ENCODE measurements around the gene TGFBRAP1. TPM values are rescaled to one million over a fixed set of nuclear protein-coding genes. Genes with fewer than 3 reads are reported as not detected.

TGFBRAP1 gene
- total RNA-seq, 1 experiment from 2014 or later = 16.7 TPM

GRCh38 chr2:105244451-105244850 lies 85.1 kb downstream of the TGFBRAP1 start:
- Histone ChIP-seq H3K9me2 (ENCODE audit: insufficient read depth) (no peaks in the 10 kb centered on the region; the same call in 1 of the 2 replicates), H3K27me3 (ENCODE audit: insufficient read depth, low read depth) (0 out of 2 replicates have a peak, but pooled peaks cover 6% of the 10 kb centered on the region), H4K20me1 (ENCODE audit: insufficient read depth) (no peaks in the 10 kb centered on the region), H3K36me3 (ENCODE audit: low read depth) (no peaks in the 10 kb centered on the region), H3K9me3 (ENCODE audit: insufficient read depth, low read depth) (no peaks in the 10 kb centered on the region), H2AFZ (no peak overlapping the region), H3K4me1 (replicated peaks; ENCODE audit: insufficient read depth) (no peaks in the 10 kb centered on the region), H3K4me2 (no peak overlapping the region), H3K79me2 (ENCODE audit: low read depth) (no peaks in the 10 kb centered on the region), H3K4me3 (no peak overlapping the region), H3F3A (ENCODE audit: insufficient read depth, low read depth) (no peaks in the 10 kb centered on the region), H3K27ac (no peak overlapping the region)
- BruUV-seq (replicated peaks) = no TSS peak
- no peak for DNase-seq
- intact Hi-C loops (cut with micrococcal nuclease; ENCODE audit: unreplicated experiment) = no loop called here
- TF ChIP-seq, protein P1, sequence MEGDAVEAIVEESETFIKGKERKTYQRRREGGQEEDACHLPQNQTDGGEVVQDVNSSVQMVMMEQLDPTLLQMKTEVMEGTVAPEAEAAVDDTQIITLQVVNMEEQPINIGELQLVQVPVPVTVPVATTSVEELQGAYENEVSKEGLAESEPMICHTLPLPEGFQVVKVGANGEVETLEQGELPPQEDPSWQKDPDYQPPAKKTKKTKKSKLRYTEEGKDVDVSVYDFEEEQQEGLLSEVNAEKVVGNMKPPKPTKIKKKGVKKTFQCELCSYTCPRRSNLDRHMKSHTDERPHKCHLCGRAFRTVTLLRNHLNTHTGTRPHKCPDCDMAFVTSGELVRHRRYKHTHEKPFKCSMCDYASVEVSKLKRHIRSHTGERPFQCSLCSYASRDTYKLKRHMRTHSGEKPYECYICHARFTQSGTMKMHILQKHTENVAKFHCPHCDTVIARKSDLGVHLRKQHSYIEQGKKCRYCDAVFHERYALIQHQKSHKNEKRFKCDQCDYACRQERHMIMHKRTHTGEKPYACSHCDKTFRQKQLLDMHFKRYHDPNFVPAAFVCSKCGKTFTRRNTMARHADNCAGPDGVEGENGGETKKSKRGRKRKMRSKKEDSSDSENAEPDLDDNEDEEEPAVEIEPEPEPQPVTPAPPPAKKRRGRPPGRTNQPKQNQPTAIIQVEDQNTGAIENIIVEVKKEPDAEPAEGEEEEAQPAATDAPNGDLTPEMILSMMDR (conservative IDR thresholded peaks at IDR 0.05) = no peak
- no peak for TF ChIP-seq EZH2 (IDR thresholded peaks at IDR 0.05; ENCODE audit: low read depth)
- ChIA-PET POLR2A (ENCODE audit: unreplicated experiment) (no interaction called here), CTCF (no interaction called here)

DNA sequence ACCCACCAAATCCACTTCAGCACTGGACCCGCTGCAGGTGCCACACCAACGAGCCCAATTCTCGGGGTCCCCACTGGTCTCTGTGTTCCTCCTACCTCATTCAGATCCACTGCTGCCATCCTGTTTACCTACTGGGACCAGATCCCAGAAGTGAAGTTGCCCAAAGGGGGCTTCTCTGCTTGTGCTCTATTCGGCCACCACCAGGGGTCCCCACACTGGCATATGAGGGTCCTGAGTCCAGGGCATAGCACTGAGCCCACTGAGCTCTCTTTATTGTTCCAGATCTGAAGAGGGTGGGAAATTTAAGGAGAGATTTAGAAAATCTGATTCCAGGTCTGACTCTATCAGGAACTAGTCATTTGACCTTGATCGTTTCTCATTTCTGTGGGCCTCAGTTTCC lies 85.6 kb downstream of the TGFBRAP1 start:
- Histone ChIP-seq H3K9me2 (ENCODE audit: insufficient read depth) (no peaks in the 10 kb centered on the region; the same call in 1 of the 2 replicates), H3K4me2 (no peak overlapping the region), H3F3A (ENCODE audit: insufficient read depth, low read depth) (no peaks in the 10 kb centered on the region), H3K27me3 (ENCODE audit: insufficient read depth, low read depth) (0 out of 2 replicates have a peak, but pooled peaks cover 6% of the 10 kb centered on the region), H3K4me3 (no peak overlapping the region), H3K9me3 (ENCODE audit: insufficient read depth, low read depth) (no peaks in the 10 kb centered on the region), H2AFZ (no peak overlapping the region), H3K27ac (no peak overlapping the region), H4K20me1 (ENCODE audit: insufficient read depth) (no peaks in the 10 kb centered on the region), H3K36me3 (ENCODE audit: low read depth) (no peaks in the 10 kb centered on the region), H3K79me2 (ENCODE audit: low read depth) (no peaks in the 10 kb centered on the region), H3K4me1 (replicated peaks; ENCODE audit: insufficient read depth) (no peaks in the 10 kb centered on the region)
- intact Hi-C loops (cut with micrococcal nuclease; ENCODE audit: unreplicated experiment) = no loop called here
- no peak for DNase-seq
- no TSS peak for BruUV-seq (replicated peaks)
- ChIA-PET CTCF (no interaction called here), POLR2A (ENCODE audit: unreplicated experiment) (no interaction called here)
- TF ChIP-seq EZH2 (IDR thresholded peaks at IDR 0.05; ENCODE audit: low read depth) = no peak
- TF ChIP-seq, protein P1 (conservative IDR thresholded peaks at IDR 0.05) = no peak

GRCh38 chr2:105242286-105242993 lies 87.1 kb downstream of the TGFBRAP1 start:
- H3K9me2 ChIP-seq (ENCODE audit: insufficient read depth) = no peaks in the 10 kb centered on the region
- no peak overlapping the region for H3K4me2 ChIP-seq
- no TSS peak for BruUV-seq (replicated peaks)
- H3K4me3 ChIP-seq = no peak overlapping the region
- POLR2A ChIA-PET (ENCODE audit: unreplicated experiment) = no interaction called here
- H3F3A ChIP-seq (ENCODE audit: insufficient read depth, low read depth) = no peaks in the 10 kb centered on the region
- no peaks in the 10 kb centered on the region for H4K20me1 ChIP-seq (ENCODE audit: insufficient read depth)
- no peaks in the 10 kb centered on the region for H3K36me3 ChIP-seq (ENCODE audit: low read depth)
- H3K4me1 ChIP-seq (replicated peaks; ENCODE audit: insufficient read depth) = no peaks in the 10 kb centered on the region
- no peaks in the 10 kb centered on the region for H3K9me3 ChIP-seq (ENCODE audit: insufficient read depth, low read depth)
- H3K27me3 ChIP-seq (ENCODE audit: insufficient read depth, low read depth) = 0 out of 2 replicates have a peak, but pooled peaks cover 6% of the 10 kb centered on the region
- H3K79me2 ChIP-seq (ENCODE audit: low read depth) = no peaks in the 10 kb centered on the region
- intact Hi-C loops (cut with micrococcal nuclease; ENCODE audit: unreplicated experiment) = no loop called here
- DNase-seq = no peak
- no peak overlapping the region for H2AFZ ChIP-seq
- TF ChIP-seq, protein P1 (conservative IDR thresholded peaks at IDR 0.05) = no peak
- no peak for TF ChIP-seq EZH2 (IDR thresholded peaks at IDR 0.05; ENCODE audit: low read depth)
- CTCF ChIA-PET = no interaction called here
- no peak overlapping the region for H3K27ac ChIP-seq

All from PC-9 (cell line).